ENCODE data around the gene MYO7A. TPM values are rescaled to one million over a fixed set of nuclear protein-coding genes. Genes with fewer than 3 reads are reported as not detected.

Gene MYO7A
- total and polyA plus RNA-seq, 2 experiments from 2014 or later, result 9.8 to 10.1 TPM

- no peaks in the 10 kb centered on the region for H3K27me3 ChIP-seq
- no peak overlapping the region for H3K4me3 ChIP-seq
- H3K4me2 ChIP-seq, result no peak overlapping the region
- H3K9me2 ChIP-seq (replicated peaks; ENCODE audit: insufficient read depth), result no peaks in the 10 kb centered on the region
- no peaks in the 10 kb centered on the region for H3K36me3 ChIP-seq (replicated peaks; ENCODE audit: insufficient read depth, low read depth)
- H3K4me1 ChIP-seq (ENCODE audit: insufficient read depth), result peaks cover 11% of the 10 kb centered on the region
- no peaks in the 10 kb centered on the region for H4K20me1 ChIP-seq (ENCODE audit: insufficient read depth, poor library complexity, severe bottlenecking)
- no peak for DNase-seq (ENCODE audit: low spot score)
- no peak overlapping the region for H2AFZ ChIP-seq
- no peaks in the 10 kb centered on the region for H3K79me2 ChIP-seq
- H3K27ac ChIP-seq, result no peak overlapping the region
- 98% methylated on average over 4 of the region's 4 CpGs for WGBS (ENCODE audit: low lambda C conversion rate, missing lambda C conversion rate)
- TF ChIP-seq CTCF (IDR thresholded peaks at IDR 0.05; ENCODE audit: poor library complexity) (no peak), EZH2 (IDR thresholded peaks at IDR 0.05; ENCODE audit: borderline replicate concordance) (no peak), EZH2phosphoT487 (IDR thresholded peaks at IDR 0.05; ENCODE audit: low read depth, severe bottlenecking, unreplicated experiment) (no peak)
- no peaks in the 10 kb centered on the region for H3K9me3 ChIP-seq (ENCODE audit: low read depth)
Observed at GRCh38 chr11:77125695-77126094, 2.4 kb upstream of the MYO7A start.

GRCh38 chr11:77126156-77126775 lies 1.8 kb upstream of the MYO7A start:
- no peak for DNase-seq (ENCODE audit: low spot score)
- H3K79me2 ChIP-seq, result no peaks in the 10 kb centered on the region
- no peaks in the 10 kb centered on the region for H3K36me3 ChIP-seq (replicated peaks; ENCODE audit: insufficient read depth, low read depth)
- no peak overlapping the region for H3K4me3 ChIP-seq
- TF ChIP-seq EZH2phosphoT487 (IDR thresholded peaks at IDR 0.05; ENCODE audit: low read depth, severe bottlenecking, unreplicated experiment) (no peak), CTCF (IDR thresholded peaks at IDR 0.05; ENCODE audit: poor library complexity) (no peak), EZH2 (IDR thresholded peaks at IDR 0.05; ENCODE audit: borderline replicate concordance) (no peak)
- peaks cover 13% of the 10 kb centered on the region for H3K4me1 ChIP-seq (ENCODE audit: insufficient read depth)
- no peaks in the 10 kb centered on the region for H3K27me3 ChIP-seq
- H3K9me2 ChIP-seq (replicated peaks; ENCODE audit: insufficient read depth), result no peaks in the 10 kb centered on the region
- H3K27ac ChIP-seq, result no peak overlapping the region
- H2AFZ ChIP-seq, result no peak overlapping the region
- H4K20me1 ChIP-seq (ENCODE audit: insufficient read depth, poor library complexity, severe bottlenecking), result no peaks in the 10 kb centered on the region
- no peak overlapping the region for H3K4me2 ChIP-seq
- H3K9me3 ChIP-seq (ENCODE audit: low read depth), result no peaks in the 10 kb centered on the region
- 87% methylated on average over 17 of the region's 17 CpGs for WGBS (ENCODE audit: low lambda C conversion rate, missing lambda C conversion rate)

GRCh38 chr11:77126861-77127234 lies 1.2 kb upstream of the MYO7A start:
- H3K27ac ChIP-seq, result no peak overlapping the region
- DNase-seq (ENCODE audit: low spot score), result no peak
- no peaks in the 10 kb centered on the region for H3K79me2 ChIP-seq
- no peaks in the 10 kb centered on the region for H3K9me3 ChIP-seq (ENCODE audit: low read depth)
- peak overlapping the region; percentile 86 for H2AFZ ChIP-seq
- H3K4me1 ChIP-seq (ENCODE audit: insufficient read depth), result peaks cover 13% of the 10 kb centered on the region
- no peaks in the 10 kb centered on the region for H4K20me1 ChIP-seq (ENCODE audit: insufficient read depth, poor library complexity, severe bottlenecking)
- no peaks in the 10 kb centered on the region for H3K27me3 ChIP-seq
- peak overlapping the region; percentile 91 for H3K4me2 ChIP-seq
- H3K4me3 ChIP-seq, result no peak overlapping the region
- WGBS (ENCODE audit: low lambda C conversion rate, missing lambda C conversion rate), result 18% methylated on average over 10 of the region's 10 CpGs
- no peaks in the 10 kb centered on the region for H3K9me2 ChIP-seq (replicated peaks; ENCODE audit: insufficient read depth)
- no peaks in the 10 kb centered on the region for H3K36me3 ChIP-seq (replicated peaks; ENCODE audit: insufficient read depth, low read depth)
- TF ChIP-seq EZH2 (IDR thresholded peaks at IDR 0.05; ENCODE audit: borderline replicate concordance) (no peak), CTCF (IDR thresholded peaks at IDR 0.05; ENCODE audit: poor library complexity) (no peak)

All from hepatocyte (in vitro differentiated cells).